ENCODE measurements around the gene ATP2C1. TPM values are rescaled to one million over a fixed set of nuclear protein-coding genes. Genes with fewer than 3 reads are reported as not detected.

Gene ATP2C1
- total RNA-seq, 2 experiments from 2014 or later: 64.0 to 65.7 TPM

- no peak overlapping the region for H3K4me3 Mint-ChIP-seq
Measured at GRCh38 chr3:130866327-130866726, 27.6 kb upstream of the ATP2C1 start.

GRCh38 chr3:130870423-130870822 lies 23.5 kb upstream of the ATP2C1 start:
- Mint-ChIP-seq H3K27ac (no peak overlapping the region), H3K9me3 (ENCODE audit: low read depth) (no peaks in the 10 kb centered on the region), H3K4me1 (no peaks in the 10 kb centered on the region), H3K27me3 (peaks cover 7% of the 10 kb centered on the region), H3K4me3 (no peak overlapping the region), H3K36me3 (no peaks in the 10 kb centered on the region)
- ATAC-seq (no peak), DNase-seq (no peak)
- CTCF ChIA-PET: no interaction called here

More at GRCh38 chr3:130866327-130866726, 27.6 kb upstream of the ATP2C1 start:
- no peak for DNase-seq
- H3K27me3 Mint-ChIP-seq: peaks cover 4% of the 10 kb centered on the region
- H3K36me3 Mint-ChIP-seq: no peaks in the 10 kb centered on the region
- CTCF ChIA-PET: no interaction called here
- ATAC-seq: no peak
- H3K9me3 Mint-ChIP-seq (ENCODE audit: low read depth): no peaks in the 10 kb centered on the region
- no peaks in the 10 kb centered on the region for H3K4me1 Mint-ChIP-seq
- no peak overlapping the region for H3K27ac Mint-ChIP-seq

DNA sequence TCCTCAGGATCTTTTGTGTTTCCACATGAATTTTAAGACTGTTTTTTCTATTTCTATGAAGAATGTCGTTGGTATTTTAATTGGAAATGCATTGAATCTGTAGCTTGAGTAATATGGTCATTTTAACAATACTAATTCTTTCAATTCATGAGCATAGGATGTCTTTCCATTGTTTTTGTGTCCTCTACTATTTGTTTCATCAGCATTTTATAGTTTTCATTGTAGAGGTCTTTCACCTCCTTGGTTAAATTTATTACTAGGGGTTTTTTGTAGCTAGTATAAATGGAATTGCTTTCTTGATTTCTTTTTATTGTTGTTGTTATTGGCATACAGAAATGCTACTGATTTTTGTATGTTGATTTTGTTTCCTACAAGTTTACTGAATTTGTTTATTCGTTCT lies 17.3 kb upstream of the ATP2C1 start:
- H3K36me3 Mint-ChIP-seq: peaks cover 5% of the 10 kb centered on the region
- ATAC-seq: no peak
- peaks cover 9% of the 10 kb centered on the region for H3K9me3 Mint-ChIP-seq (ENCODE audit: low read depth)
- no peak for DNase-seq
- CTCF ChIA-PET: no interaction called here
- no peaks in the 10 kb centered on the region for H3K4me1 Mint-ChIP-seq
- H3K4me3 Mint-ChIP-seq: no peak overlapping the region
- H3K27me3 Mint-ChIP-seq: peaks cover 32% of the 10 kb centered on the region
- no peak overlapping the region for H3K27ac Mint-ChIP-seq

GRCh38 chr3:130878464-130878863 lies 15.4 kb upstream of the ATP2C1 start:
- no peak for ATAC-seq

GRCh38 chr3:130889416-130889946 lies 4.4 kb upstream of the ATP2C1 start:
- no peak overlapping the region for H3K4me3 Mint-ChIP-seq
- ATAC-seq (no peak), DNase-seq (no peak)
- H3K27me3 Mint-ChIP-seq: peaks cover 12% of the 10 kb centered on the region
- H3K36me3 Mint-ChIP-seq: peaks cover 2% of the 10 kb centered on the region
- peaks cover 7% of the 10 kb centered on the region for H3K9me3 Mint-ChIP-seq (ENCODE audit: low read depth)
- no peak overlapping the region for H3K27ac Mint-ChIP-seq
- CTCF ChIA-PET: no interaction called here
- H3K4me1 Mint-ChIP-seq: peaks cover 7% of the 10 kb centered on the region

More at GRCh38 chr3:130878464-130878863, 15.4 kb upstream of the ATP2C1 start:
- H3K4me1 Mint-ChIP-seq: no peaks in the 10 kb centered on the region
- CTCF ChIA-PET: no interaction called here
- DNase-seq: no peak
- peaks cover 46% of the 10 kb centered on the region for H3K27me3 Mint-ChIP-seq
- H3K9me3 Mint-ChIP-seq (ENCODE audit: low read depth): peaks cover 9% of the 10 kb centered on the region
- H3K27ac Mint-ChIP-seq: no peak overlapping the region
- H3K4me3 Mint-ChIP-seq: no peak overlapping the region
- H3K36me3 Mint-ChIP-seq: peaks cover 5% of the 10 kb centered on the region

DNA sequence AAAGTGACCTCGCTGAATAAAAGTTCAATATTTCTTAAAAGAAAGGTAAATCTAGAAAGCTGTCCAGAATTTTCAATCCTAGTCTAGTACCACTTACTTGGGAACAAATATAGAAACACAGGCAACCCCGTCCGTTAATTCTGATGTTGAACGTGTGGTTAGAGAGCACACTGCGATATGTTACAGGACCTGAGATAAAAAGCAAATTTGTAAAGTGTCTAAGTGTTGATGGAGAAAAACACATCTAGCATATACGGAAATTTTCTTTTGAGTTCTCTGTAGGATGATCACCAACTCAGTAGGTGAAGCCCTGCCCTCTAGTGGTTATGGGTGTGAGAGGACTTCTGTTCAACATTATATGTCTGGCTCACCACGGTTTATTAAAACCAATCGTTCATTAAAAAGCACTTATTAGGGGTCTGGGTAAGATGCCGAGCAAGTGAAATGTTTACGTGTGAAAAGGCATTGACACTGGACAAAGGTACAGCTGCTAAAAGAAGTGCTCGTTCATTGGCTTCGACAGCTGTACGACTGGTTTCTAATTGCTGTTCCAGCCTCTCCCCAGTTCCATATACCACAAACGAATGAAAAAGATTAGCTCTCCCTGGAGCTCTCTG lies 1.0 kb upstream of the ATP2C1 start:
- Mint-ChIP-seq H3K4me1 (peaks cover 34% of the 10 kb centered on the region), H3K27me3 (no peaks in the 10 kb centered on the region), H3K36me3 (no peaks in the 10 kb centered on the region), H3K27ac (peak overlapping the region; percentile 99), H3K9me3 (ENCODE audit: low read depth) (no peaks in the 10 kb centered on the region), H3K4me3 (peak overlapping the region; percentile 96)
- ATAC-seq (peak; percentile 52), DNase-seq (peak; percentile 84)
- CTCF ChIA-PET: interaction anchor here (0.9 to 3.5 kb wide), 17 partner anchors 9 to 192 kb away, joined by 3 to 22 read pairs (median 5); partner anchors contain the start of genes ASTE1, NEK11 and PIK3R4

DNA sequence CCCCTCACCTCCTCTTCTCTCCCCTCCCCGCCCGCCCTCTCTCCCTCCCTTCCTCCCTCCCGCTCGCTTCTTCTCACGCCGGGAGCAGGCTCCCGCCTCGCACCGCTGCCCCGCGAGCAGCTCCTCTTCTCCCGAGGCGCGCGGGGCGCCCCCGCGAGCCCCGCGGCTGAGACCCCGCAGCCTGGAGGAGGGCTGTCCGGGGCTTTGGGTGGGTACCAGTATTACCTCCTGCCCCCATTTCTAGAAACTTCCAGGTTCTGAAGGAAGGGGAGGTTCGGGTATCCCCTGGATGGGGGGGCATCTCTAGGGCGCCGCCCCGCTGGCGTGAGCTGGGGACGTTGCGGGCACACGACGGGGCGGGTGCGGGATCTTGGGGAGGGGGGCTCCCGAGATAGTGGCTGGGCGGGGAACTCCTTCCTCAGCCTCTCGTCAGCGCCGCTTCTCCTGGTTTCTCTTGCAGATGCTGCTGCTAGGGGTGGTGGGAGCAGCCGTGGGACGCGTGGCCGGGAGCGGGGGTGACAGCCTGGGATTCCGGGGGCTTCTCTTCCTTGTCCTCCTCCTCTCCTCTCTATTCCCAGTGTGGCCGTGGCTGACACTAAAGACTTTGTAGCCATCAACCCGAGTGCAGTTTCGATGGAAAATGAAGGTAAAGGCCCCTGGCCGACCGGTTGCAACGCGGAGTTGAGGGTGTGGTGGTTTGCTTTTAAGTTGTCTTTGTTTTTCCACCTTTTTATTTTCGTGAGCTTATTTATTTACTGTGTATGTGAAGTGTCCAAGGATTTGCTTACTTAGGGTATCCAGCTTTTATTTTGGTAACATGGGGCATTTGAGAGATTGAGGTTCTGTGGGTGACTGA lies 474 bp downstream of the ATP2C1 start:
- Mint-ChIP-seq H3K9me3 (ENCODE audit: low read depth) (no peaks in the 10 kb centered on the region), H3K4me3 (peak overlapping the region; percentile 96), H3K36me3 (no peaks in the 10 kb centered on the region), H3K27ac (peak overlapping the region; percentile 99), H3K4me1 (peaks cover 34% of the 10 kb centered on the region), H3K27me3 (no peaks in the 10 kb centered on the region)
- CTCF ChIA-PET: interaction anchor here (0.8 to 3.5 kb wide), 15 partner anchors 9 to 194 kb away, joined by 3 to 22 read pairs (median 5); partner anchors contain the start of genes ASTE1, NEK11 and PIK3R4
- DNase-seq (peak; percentile 64), ATAC-seq (peak; percentile 20)

GRCh38 chr3:130894986-130895280 lies 1.0 kb downstream of the ATP2C1 start:
- H3K4me1 Mint-ChIP-seq: peaks cover 34% of the 10 kb centered on the region
- peak overlapping the region; percentile 83 for H3K27ac Mint-ChIP-seq
- no peak for DNase-seq
- no peaks in the 10 kb centered on the region for H3K9me3 Mint-ChIP-seq (ENCODE audit: low read depth)
- CTCF ChIA-PET: interaction anchor here (1.1 to 3.5 kb wide), 4 partner anchors 22 to 177 kb away, joined by 3 to 22 read pairs (median 7); partner anchors contain the start of gene PIK3R4
- no peaks in the 10 kb centered on the region for H3K36me3 Mint-ChIP-seq
- no peaks in the 10 kb centered on the region for H3K27me3 Mint-ChIP-seq
- peak overlapping the region; percentile 96 for H3K4me3 Mint-ChIP-seq
- ATAC-seq: no peak

DNA sequence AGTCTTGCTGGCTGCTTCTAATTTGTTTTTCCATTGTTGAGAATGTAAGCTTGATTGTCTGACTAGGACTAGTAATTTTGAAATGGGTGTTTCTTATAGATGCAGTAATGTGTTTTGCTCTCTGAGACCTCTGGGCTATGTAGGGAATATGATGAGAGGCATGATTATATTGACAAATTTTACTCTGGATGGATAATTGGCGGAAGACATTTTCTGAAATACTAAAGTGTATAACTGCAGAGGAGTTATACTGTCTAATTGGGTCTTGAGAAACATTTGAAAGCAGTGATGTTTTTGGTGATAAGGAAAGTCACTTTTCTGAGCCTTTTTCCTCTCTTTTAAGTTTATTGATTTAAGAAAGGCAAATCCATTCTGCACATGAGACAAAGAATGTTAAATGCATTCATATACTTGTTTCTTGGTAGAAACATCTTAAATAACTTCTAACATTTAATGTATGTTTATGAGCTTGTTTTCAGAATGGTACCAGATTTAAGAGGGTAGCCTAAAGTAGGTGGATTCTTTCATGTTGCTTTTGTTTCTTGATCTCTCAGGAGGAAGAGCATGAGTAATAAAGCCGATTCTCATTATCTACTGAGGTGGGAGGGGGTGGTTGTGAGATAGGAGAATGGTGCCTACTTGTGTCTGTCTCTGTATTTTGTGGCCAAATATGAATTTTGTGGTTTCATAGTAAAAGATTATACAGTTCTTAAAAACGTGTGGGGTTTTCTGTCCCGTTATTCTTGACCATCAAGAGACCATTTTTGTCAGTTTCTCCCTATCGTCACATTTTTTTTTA lies 2.0 kb downstream of the ATP2C1 start:
- CTCF ChIA-PET: interaction anchor here (1.4 to 3.5 kb wide), 2 partner anchors 136 to 148 kb away, joined by 4 to 22 read pairs; partner anchors contain the start of gene PIK3R4
- peak overlapping the region; percentile 18 for H3K27ac Mint-ChIP-seq
- no peak for DNase-seq

GRCh38 chr3:130897316-130897715 lies 3.4 kb downstream of the ATP2C1 start:
- ATAC-seq (no peak), DNase-seq (no peak)
- Mint-ChIP-seq H3K27me3 (no peaks in the 10 kb centered on the region), H3K4me1 (peaks cover 41% of the 10 kb centered on the region), H3K27ac (no peak overlapping the region), H3K4me3 (no peak overlapping the region), H3K36me3 (no peaks in the 10 kb centered on the region), H3K9me3 (ENCODE audit: low read depth) (no peaks in the 10 kb centered on the region)
- CTCF ChIA-PET: interaction anchor here (0.8 to 1.4 kb wide), 2 partner anchors 11 to 137 kb away, joined by 3 to 4 read pairs; no protein-coding TSS in a partner anchor

More for the DNA sequence above, 2.0 kb downstream of the ATP2C1 start:
- no peaks in the 10 kb centered on the region for H3K36me3 Mint-ChIP-seq
- H3K9me3 Mint-ChIP-seq (ENCODE audit: low read depth): no peaks in the 10 kb centered on the region
- H3K4me1 Mint-ChIP-seq: peaks cover 35% of the 10 kb centered on the region
- no peaks in the 10 kb centered on the region for H3K27me3 Mint-ChIP-seq
- H3K4me3 Mint-ChIP-seq: peak overlapping the region; percentile 96
- ATAC-seq: no peak

DNA sequence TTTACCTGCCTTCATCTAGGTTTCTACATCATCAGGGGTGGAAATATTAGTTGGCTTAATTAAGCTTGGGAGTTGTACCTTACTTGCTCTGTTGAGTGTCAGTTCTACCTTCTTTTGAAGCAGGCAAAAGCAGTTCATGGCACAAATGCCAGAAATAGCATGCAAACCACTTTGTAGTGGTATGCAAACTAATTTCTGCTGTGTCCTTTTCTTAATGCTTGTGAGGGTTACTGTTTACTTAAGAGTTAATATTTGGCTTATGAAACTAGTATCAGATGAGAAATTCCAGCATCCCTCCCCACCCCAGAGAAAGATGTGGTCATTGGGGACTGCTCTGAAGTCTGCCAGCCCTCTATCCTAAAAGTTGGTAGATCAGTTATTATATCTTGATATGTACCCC lies 7.1 kb downstream of the ATP2C1 start:
- no peak overlapping the region for H3K4me3 Mint-ChIP-seq
- no peak overlapping the region for H3K27ac Mint-ChIP-seq
- no peaks in the 10 kb centered on the region for H3K9me3 Mint-ChIP-seq (ENCODE audit: low read depth)
- H3K36me3 Mint-ChIP-seq: no peaks in the 10 kb centered on the region
- CTCF ChIA-PET: no interaction called here
- H3K27me3 Mint-ChIP-seq: no peaks in the 10 kb centered on the region
- ATAC-seq (no peak), DNase-seq (no peak)
- H3K4me1 Mint-ChIP-seq: peaks cover 41% of the 10 kb centered on the region

DNA sequence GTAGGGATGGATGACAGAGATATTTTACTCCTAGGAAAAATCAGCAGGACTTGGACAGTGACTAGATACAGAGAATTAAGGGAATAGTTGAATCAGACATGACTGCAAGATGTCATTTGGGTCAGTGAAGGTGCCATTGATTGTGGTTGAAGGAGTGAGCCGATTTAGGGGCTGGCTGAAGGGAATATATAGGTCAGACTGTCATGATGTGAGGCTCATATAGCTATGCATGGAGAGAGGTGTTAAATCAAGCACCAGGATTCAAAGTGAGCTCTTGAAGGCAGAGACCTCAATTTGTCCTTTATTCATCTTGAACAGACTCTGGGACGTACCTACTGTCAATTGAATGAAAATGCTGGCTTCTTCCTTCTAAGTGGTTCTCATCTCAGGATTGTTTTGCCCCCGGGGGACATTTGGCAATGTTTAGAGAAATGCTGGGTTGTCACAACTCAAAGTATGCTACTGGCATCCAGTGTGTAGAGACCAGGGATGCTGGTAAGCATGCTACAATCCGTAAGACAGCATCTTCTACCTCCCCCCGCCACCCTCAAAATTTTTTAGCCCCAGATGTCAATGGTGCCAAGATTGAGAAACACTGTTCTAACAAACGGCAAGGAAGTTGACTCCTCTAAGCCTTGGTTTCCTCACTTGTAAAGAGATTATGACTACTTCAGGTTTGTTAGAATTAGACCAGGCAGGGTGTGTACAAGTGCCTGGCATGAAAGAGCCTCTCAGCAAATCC lies 7.8 kb downstream of the ATP2C1 start:
- DNase-seq: no peak
- Mint-ChIP-seq H3K4me3 (no peak overlapping the region), H3K27ac (no peak overlapping the region), H3K4me1 (peaks cover 41% of the 10 kb centered on the region), H3K9me3 (ENCODE audit: low read depth) (no peaks in the 10 kb centered on the region), H3K36me3 (no peaks in the 10 kb centered on the region), H3K27me3 (no peaks in the 10 kb centered on the region)
- CTCF ChIA-PET: no interaction called here
- no peak for ATAC-seq
